Measurements from ENCODE around the gene AQP12A. TPM values are rescaled to one million over a fixed set of nuclear protein-coding genes. Genes with fewer than 3 reads are reported as not detected.

AQP12A gene
- total RNA-seq, 2 donors from 2014 or later = 29.6 to 130 TPM

DNA sequence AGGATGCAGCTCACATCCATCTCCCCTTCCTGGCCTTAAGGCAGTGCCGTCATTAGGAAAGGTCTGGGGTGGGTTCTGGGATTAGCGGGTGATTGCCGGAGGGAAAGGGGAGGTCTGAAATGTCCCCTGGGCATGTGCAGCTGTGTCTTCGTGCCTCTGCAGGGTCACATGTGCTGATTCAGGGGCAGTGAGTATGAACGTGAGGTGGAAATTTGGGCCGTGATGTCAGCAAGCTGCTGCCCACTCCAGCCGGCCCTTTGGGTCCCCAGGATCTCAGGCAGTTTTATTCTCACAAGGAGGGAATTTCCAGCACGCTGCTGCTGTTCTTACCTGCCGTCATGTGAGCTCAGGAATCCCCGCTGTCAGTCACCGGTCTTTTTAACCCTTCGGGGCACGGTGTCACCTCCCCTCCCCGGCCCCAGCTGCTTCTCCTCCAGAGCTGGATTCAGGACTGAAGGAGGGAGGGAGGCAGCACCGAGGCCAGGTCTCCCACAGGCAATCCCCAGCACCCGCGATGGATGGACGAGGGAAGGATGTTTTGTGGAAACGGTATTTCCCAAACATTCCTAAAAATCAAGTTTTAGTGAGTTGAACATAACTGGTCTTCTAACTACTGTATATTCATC is 42.9 kb upstream of the AQP12A start:
- ATAC-seq = no peak
- 28 to 41% methylated on average over 18 to 19 of the region's 19 CpGs for WGBS, 2 donors

DNA sequence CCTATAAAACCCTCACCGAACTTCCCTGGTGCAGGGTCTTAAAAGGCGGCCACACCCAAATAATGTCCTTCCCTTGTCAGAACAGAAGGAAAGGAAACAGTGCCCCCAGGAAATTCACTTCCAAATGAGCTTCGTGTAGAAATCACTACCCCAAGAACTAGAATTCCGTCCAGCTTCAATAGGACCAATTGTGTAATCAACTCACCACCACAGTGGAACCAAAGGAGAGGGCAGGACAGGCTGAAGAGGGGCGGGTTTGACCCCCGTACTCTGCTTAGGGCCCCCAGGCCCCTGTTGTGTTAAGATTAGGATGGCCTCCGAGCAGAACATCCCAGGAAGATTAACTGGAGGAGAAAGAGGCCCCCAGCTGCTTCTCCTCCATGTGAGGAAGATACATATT is 42.3 kb upstream of the AQP12A start:
- peaks cover 0 to 6% of the 10 kb centered on the region in 2 donors for H3K27me3 ChIP-seq
- no peaks in the 10 kb centered on the region for H3K4me1 ChIP-seq
- WGBS, 2 donors = 53 to 54% methylated on average over 7 of the region's 7 CpGs

More for the DNA sequence above, 42.9 kb upstream of the AQP12A start:
- Histone ChIP-seq H3K27me3 (peaks cover 0 to 6% of the 10 kb centered on the region in 2 donors), H3K4me3 (no peak overlapping the region), H3K27ac (no peak overlapping the region), H3K4me1 (no peaks in the 10 kb centered on the region), H3K36me3 (replicated peaks in 1 of 2; ENCODE audit: insufficient read depth in 1 of 2, low read depth in 2 of 2) (no peaks in the 10 kb centered on the region), H3K9me3 (no peaks in the 10 kb centered on the region)
- no peak for DNase-seq
- intact Hi-C loops (cut with DNase I) = no loop called here
- TF ChIP-seq, protein P1, sequence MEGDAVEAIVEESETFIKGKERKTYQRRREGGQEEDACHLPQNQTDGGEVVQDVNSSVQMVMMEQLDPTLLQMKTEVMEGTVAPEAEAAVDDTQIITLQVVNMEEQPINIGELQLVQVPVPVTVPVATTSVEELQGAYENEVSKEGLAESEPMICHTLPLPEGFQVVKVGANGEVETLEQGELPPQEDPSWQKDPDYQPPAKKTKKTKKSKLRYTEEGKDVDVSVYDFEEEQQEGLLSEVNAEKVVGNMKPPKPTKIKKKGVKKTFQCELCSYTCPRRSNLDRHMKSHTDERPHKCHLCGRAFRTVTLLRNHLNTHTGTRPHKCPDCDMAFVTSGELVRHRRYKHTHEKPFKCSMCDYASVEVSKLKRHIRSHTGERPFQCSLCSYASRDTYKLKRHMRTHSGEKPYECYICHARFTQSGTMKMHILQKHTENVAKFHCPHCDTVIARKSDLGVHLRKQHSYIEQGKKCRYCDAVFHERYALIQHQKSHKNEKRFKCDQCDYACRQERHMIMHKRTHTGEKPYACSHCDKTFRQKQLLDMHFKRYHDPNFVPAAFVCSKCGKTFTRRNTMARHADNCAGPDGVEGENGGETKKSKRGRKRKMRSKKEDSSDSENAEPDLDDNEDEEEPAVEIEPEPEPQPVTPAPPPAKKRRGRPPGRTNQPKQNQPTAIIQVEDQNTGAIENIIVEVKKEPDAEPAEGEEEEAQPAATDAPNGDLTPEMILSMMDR (IDR thresholded peaks at IDR 0.05) = no peak
- TF ChIP-seq POLR2A (IDR thresholded peaks at IDR 0.05) = no peak

DNA sequence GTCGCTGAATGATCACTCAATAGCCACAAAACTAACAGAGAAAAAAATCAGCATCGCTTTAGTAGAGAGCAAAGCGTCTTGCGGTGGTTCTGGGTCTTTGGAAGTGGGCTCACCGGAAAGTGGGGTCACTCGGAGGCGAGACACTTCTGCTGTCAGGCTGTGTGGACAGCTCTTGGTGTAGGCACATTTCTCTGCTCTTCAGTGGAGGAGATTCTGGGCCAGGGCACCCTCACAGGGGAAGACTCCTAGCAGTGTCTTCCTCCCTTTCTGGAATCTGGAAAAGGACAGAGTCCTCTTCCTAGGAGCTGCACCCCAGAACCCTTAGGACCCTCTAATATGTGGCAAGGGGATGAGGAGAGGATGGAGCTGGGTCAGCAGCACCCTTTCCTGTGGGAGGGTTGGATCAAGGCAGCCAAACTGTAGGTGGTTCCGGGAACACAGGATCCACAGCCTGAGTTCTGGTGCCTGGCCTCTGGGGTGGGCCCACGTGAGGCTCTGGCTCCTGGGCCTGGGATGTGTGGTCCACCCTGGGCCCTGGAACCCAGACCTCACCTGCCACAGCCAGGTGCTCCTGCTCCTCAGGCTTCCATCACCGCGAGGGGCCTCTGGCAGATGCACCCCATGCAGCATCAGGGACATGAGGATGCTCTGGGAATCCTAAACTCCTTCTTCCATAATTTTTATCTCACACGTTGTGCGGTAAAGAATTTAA is 41.3 kb upstream of the AQP12A start:
- Histone ChIP-seq H3K27ac (no peak overlapping the region), H3K27me3 (peaks cover 0 to 6% of the 10 kb centered on the region in 2 donors), H3K36me3 (replicated peaks in 1 of 2; ENCODE audit: insufficient read depth in 1 of 2, low read depth in 2 of 2) (no peaks in the 10 kb centered on the region), H3K4me1 (no peaks in the 10 kb centered on the region), H3K9me3 (no peaks in the 10 kb centered on the region), H3K4me3 (no peak overlapping the region)
- DNase-seq = no peak
- no peak for ATAC-seq
- no peak for TF ChIP-seq POLR2A (IDR thresholded peaks at IDR 0.05)
- TF ChIP-seq, protein P1 (IDR thresholded peaks at IDR 0.05) = no peak
- intact Hi-C loops (cut with DNase I) = no loop called here
- 83 to 84% methylated on average over 11 to 13 of the region's 13 CpGs for WGBS, 2 donors

More for the DNA sequence above, 42.3 kb upstream of the AQP12A start:
- no peaks in the 10 kb centered on the region for H3K36me3 ChIP-seq (replicated peaks in 1 of 2; ENCODE audit: insufficient read depth in 1 of 2, low read depth in 2 of 2)
- intact Hi-C loops (cut with DNase I) = no loop called here
- no peak overlapping the region for H3K27ac ChIP-seq
- TF ChIP-seq, protein P1 (IDR thresholded peaks at IDR 0.05) = no peak
- TF ChIP-seq POLR2A (IDR thresholded peaks at IDR 0.05) = no peak
- H3K9me3 ChIP-seq = no peaks in the 10 kb centered on the region
- DNase-seq (no peak), ATAC-seq (no peak)
- H3K4me3 ChIP-seq = no peak overlapping the region

DNA sequence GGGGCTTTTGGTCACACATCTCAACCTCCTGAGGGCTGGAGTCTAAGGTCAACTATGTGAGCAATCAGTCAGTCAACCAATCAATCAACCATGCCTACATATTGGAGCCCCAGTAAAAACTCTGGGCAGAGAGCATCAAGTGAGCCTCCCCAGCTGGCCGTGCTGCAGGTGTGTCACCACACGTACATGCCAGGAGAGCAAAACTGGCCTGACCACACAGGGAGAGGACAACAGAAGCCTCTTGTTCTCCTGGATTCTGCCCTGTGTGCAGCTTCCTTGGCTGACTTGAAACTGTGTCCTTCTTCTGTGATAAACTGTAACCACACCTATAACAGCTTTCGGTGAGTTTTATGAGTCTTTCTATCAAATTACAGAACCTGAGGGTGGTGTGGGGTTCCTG is 40.5 kb upstream of the AQP12A start:
- no peaks in the 10 kb centered on the region for H3K9me3 ChIP-seq
- peaks cover 0 to 6% of the 10 kb centered on the region in 2 donors for H3K27me3 ChIP-seq
- H3K36me3 ChIP-seq (replicated peaks in 1 of 2; ENCODE audit: insufficient read depth in 1 of 2, low read depth in 2 of 2) = no peaks in the 10 kb centered on the region
- no peak overlapping the region for H3K27ac ChIP-seq
- no peaks in the 10 kb centered on the region for H3K4me1 ChIP-seq
- WGBS, 2 donors = 39 to 50% methylated on average over 3 of the region's 3 CpGs
- H3K4me3 ChIP-seq = no peak overlapping the region
- intact Hi-C loops (cut with DNase I) = no loop called here
- ATAC-seq = no peak
- TF ChIP-seq, protein P1 (IDR thresholded peaks at IDR 0.05) = no peak
- no peak for DNase-seq

All from body of pancreas (tissue), 4 donors.